IPS DF 6.9 (cell line): ENCODE results near the gene SLC6A7.

Experiments used
- DNase-seq: peaks from one replicate; pipeline ENCODE4 v3.0.0-alpha.2; 2013; ENCODE audit warnings: low read depth, low spot score
- H3K27ac ChIP-seq: one replicate; pipeline ENCODE4 v1.5.1; 2013; ENCODE audit warnings: low read length, control low read depth
- H3K27me3 ChIP-seq: 2 replicates; pipeline ENCODE4 v1.6.1; 2013; ENCODE audit warnings: mild to moderate bottlenecking, low read length; ENCODE audit not compliant: control insufficient read depth, insufficient read depth
- H3K36me3 ChIP-seq: 2 replicates; pipeline ENCODE4 v1.6.1; 2013; ENCODE audit warnings: low read length; ENCODE audit not compliant: control insufficient read depth, insufficient read depth
- H3K4me1 ChIP-seq: 2 replicates; pipeline ENCODE4 v1.6.1; 2013; ENCODE audit warnings: low read length; ENCODE audit not compliant: control insufficient read depth, insufficient read depth
- H3K4me3 ChIP-seq: 2 replicates; pipeline ENCODE4 v1.5.1; 2013; ENCODE audit warnings: mild to moderate bottlenecking, low read length
- H3K9me3 ChIP-seq: 2 replicates; pipeline ENCODE4 v1.6.1; 2013; ENCODE audit warnings: low read length, inconsistent platforms; ENCODE audit not compliant: control insufficient read depth, insufficient read depth
- WGBS: extraction: QIAGEN DNeasy Blood & Tissue Kit; methylation state at CpG from one replicate; pipeline ENCODE4 v1.1.7; 2013; ENCODE audit warnings: mixed read lengths, missing lambda C conversion rate; ENCODE audit not compliant: insufficient read length, insufficient coverage; 5-methylcytosine and 5-hydroxymethylcytosine counted together

SLC6A7 gene

DNA sequence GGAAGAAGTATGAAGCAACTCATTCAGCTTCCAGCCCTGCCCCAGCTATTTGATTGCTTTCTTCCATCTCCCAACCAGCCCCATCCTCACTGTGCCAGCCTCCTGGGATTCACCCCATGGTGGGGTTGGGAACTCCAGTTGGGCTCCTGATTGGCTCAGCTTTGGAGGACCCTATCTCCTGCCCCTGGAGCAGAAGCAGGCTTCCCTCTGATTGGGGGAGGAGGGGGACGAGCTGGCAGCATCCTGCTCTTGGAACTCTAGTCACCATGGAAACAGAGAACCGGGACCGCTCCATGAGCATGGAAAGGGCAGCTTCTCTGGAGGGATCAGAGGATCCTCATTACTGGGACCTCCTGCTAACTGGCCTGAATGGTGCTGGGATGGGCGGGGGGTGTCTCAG is 2.6 kb downstream of the SLC6A7 start:
- no CpG with 5 or more reads among the region's 4 CpGs for WGBS
- Histone ChIP-seq H3K27ac (no peak overlapping the region), H3K27me3 (peaks cover 40% of the 10 kb centered on the region), H3K4me1 (no peaks in the 10 kb centered on the region; the same call in 1 of the 2 replicates), H3K9me3 (no peaks in the 10 kb centered on the region), H3K36me3 (no peaks in the 10 kb centered on the region; the same call in 1 of the 2 replicates), H3K4me3 (no peak overlapping the region)
- DNase-seq = no peak

DNA sequence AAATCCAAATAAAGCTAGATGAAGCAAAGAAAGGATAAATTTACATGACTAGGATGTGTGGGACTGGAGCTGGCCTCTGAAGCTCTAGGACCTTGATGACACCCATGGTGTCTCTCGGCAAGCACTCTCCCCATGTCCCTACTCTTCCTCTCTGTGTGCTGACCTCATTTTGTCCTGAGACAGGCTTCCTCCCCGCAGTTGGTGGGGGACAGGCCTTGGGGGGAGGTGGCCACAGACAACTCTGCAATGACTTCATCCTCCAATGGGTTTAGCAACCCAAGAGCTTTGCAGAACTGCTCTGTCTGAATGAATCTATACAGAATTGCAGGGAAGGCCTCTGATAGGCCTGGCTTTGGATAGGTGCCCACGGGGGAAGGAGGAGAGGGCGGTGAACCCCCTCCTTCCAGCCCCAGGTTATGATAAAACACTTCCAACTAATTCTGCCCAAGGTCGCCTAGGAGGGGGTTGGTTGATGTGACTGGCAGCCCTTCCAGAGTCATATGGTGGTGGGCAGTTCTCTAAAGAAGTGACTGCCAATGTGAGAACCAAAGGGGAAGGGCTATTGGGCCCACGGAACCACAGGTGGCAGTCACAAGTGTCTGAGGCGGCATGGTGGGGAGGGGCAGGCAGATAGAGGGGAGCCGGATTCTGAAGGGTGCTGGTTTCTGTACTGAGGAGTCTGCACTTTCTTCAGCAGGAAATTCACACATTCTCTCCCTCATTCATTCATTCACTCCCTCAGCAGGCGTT is 6.0 kb downstream of the SLC6A7 start:
- no peak for DNase-seq
- no CpG with 5 or more reads among the region's 9 CpGs for WGBS
- Histone ChIP-seq H3K4me3 (no peak overlapping the region), H3K4me1 (no peaks in the 10 kb centered on the region), H3K27ac (no peak overlapping the region), H3K9me3 (no peaks in the 10 kb centered on the region), H3K27me3 (peaks cover 9% of the 10 kb centered on the region), H3K36me3 (no peaks in the 10 kb centered on the region)

DNA sequence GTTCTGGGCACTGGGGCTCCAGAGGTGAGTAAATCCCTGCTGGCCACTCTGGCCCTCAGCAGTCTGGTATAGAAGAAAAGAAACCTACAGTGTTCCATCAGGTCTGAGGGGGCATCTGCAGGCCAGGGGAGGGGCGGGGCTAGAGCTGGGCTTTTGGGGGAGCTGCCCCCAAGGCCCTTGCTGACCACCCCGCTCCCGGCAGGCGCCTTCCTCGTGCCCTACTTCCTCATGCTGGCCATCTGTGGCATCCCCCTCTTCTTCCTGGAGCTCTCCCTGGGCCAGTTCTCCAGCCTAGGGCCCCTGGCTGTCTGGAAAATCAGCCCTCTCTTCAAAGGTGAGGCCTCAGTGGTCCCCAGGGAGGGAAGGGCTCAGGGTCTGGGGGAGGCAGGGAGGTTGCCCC is 6.7 kb downstream of the SLC6A7 start:
- Histone ChIP-seq H3K9me3 (no peaks in the 10 kb centered on the region), H3K36me3 (no peaks in the 10 kb centered on the region), H3K4me3 (no peak overlapping the region), H3K27me3 (peaks cover 7% of the 10 kb centered on the region; the same call in 1 of the 2 replicates), H3K4me1 (no peaks in the 10 kb centered on the region), H3K27ac (no peak overlapping the region)
- no CpG with 5 or more reads among the region's 5 CpGs for WGBS
- no peak for DNase-seq

DNA sequence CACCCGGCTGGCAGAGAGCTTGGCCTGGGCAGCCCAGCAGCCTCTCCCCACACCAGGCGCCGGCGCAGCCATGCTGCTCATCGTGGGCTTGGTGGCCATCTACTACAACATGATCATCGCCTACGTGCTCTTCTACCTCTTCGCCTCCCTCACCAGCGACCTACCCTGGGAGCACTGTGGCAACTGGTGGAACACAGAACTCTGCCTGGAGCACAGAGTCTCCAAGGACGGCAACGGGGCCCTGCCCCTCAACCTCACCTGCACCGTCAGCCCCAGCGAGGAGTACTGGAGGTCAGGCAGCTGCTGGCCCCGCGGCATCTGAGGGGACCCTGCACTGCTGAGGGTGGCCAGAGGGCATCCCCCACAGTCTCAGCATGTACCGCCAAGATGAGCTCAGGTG is 7.1 kb downstream of the SLC6A7 start:
- Histone ChIP-seq H3K27ac (no peak overlapping the region), H3K36me3 (no peaks in the 10 kb centered on the region), H3K27me3 (peaks cover 3% of the 10 kb centered on the region; the same call in 1 of the 2 replicates), H3K4me1 (no peaks in the 10 kb centered on the region), H3K9me3 (no peaks in the 10 kb centered on the region), H3K4me3 (no peak overlapping the region)
- no peak for DNase-seq
- WGBS = no CpG with 5 or more reads among the region's 16 CpGs

DNA sequence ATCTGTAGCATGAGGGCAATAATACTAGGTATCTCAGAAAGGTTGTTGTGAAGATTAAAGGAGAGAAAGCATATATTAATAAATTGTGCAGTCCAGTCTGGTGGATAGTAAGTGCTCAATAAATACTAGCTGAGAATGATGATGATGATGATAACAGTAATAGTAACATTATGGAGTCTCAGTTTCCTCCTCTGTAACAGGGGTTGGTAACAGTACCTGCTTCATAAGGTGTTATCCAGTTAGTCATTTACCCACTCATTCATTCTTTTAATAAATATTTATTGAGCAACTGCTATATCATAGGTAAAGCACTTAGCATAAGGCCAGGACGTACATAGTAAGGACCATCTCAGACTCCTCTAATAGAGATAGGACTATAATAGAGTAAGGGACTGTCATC is 7.6 kb downstream of the SLC6A7 start:
- Histone ChIP-seq H3K4me1 (no peaks in the 10 kb centered on the region), H3K27me3 (no peaks in the 10 kb centered on the region; the same call in 1 of the 2 replicates), H3K4me3 (no peak overlapping the region), H3K36me3 (no peaks in the 10 kb centered on the region), H3K27ac (no peak overlapping the region), H3K9me3 (no peaks in the 10 kb centered on the region)
- WGBS = no CpG with 5 or more reads among the region's 1 CpG
- no peak for DNase-seq

DNA sequence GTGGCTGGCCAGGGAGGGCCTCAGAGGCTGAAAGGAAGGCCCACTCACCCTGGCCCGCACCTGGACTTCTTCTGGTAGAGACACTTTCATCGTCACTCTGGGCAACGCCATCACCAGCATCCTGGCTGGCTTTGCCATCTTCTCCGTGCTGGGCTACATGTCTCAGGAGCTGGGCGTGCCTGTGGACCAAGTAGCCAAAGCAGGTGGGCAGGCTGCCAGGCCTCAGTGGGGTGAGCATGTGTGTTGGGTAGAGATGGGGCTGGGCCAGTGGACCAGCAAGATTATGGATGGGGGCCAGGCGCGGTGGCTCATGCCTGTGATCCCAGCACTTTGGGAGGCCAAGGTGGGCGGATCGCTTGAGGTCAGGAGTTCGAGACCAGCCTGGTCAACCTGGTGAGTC is 12.6 kb downstream of the SLC6A7 start:
- Histone ChIP-seq H3K4me1 (no peaks in the 10 kb centered on the region; the same call in 1 of the 2 replicates), H3K9me3 (no peaks in the 10 kb centered on the region), H3K27ac (no peak overlapping the region), H3K4me3 (no peak overlapping the region), H3K36me3 (no peaks in the 10 kb centered on the region), H3K27me3 (no peaks in the 10 kb centered on the region)
- WGBS = no CpG with 5 or more reads among the region's 10 CpGs
- no peak for DNase-seq

DNA sequence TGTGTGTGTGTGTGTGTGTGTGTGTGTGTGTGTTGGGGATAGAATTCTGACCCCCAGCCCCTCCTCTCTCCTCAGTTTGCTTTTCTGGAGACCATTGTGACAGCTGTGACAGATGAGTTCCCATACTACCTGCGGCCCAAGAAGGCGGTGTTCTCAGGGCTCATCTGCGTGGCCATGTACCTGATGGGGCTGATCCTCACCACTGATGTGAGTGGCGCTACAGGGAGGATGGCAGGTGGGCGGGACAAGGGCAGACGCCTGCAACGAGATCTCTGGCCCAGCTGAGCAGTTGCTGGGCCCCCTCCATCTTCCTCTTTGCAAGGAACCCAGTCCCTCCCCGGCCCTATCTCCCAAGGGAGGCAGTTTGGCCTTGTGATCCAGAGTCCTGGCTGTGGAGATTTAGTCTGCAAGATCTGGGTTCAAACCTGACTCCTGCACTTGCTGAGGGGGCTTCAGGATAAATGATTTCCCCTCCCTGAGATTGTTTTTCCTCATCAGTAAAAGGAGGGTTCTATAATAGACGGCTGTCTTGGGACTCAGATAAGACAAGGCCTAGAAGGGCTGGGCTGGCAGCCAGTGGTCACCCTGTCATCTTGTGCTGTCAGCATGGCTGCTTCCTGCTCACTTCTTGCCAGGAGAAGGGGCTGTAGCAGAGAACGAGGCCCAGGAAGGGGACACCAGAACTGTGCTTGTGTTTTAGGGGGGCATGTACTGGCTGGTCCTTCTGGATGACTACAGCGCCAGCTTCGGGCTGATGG is 14.1 kb downstream of the SLC6A7 start:
- no peak for DNase-seq
- no CpG with 5 or more reads among the region's 12 CpGs for WGBS
- Histone ChIP-seq H3K27ac (no peak overlapping the region), H3K4me3 (no peak overlapping the region), H3K4me1 (no peaks in the 10 kb centered on the region; the same call in 1 of the 2 replicates), H3K9me3 (no peaks in the 10 kb centered on the region), H3K36me3 (no peaks in the 10 kb centered on the region), H3K27me3 (no peaks in the 10 kb centered on the region)

DNA sequence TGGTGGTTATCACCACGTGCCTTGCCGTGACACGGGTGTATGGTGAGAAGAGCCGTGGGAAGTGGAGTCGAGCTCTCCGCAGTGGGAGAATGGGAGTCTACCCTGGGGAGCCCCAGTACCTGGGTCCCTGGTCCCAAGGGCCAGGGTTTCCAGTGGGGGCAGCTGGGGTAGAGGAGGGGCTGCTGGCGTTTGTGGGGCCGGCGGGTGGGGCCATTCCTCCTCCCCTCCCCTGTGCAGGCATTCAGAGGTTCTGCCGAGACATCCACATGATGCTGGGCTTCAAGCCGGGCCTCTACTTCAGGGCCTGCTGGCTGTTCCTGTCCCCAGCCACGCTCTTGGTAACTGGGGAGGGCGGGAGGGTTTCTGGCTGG is 14.7 kb downstream of the SLC6A7 start:
- Histone ChIP-seq H3K9me3 (no peaks in the 10 kb centered on the region), H3K4me1 (peaks cover 3% of the 10 kb centered on the region), H3K27me3 (no peaks in the 10 kb centered on the region), H3K36me3 (no peaks in the 10 kb centered on the region), H3K27ac (no peak overlapping the region), H3K4me3 (no peak overlapping the region)
- DNase-seq = no peak
- WGBS = no CpG with 5 or more reads among the region's 13 CpGs

DNA sequence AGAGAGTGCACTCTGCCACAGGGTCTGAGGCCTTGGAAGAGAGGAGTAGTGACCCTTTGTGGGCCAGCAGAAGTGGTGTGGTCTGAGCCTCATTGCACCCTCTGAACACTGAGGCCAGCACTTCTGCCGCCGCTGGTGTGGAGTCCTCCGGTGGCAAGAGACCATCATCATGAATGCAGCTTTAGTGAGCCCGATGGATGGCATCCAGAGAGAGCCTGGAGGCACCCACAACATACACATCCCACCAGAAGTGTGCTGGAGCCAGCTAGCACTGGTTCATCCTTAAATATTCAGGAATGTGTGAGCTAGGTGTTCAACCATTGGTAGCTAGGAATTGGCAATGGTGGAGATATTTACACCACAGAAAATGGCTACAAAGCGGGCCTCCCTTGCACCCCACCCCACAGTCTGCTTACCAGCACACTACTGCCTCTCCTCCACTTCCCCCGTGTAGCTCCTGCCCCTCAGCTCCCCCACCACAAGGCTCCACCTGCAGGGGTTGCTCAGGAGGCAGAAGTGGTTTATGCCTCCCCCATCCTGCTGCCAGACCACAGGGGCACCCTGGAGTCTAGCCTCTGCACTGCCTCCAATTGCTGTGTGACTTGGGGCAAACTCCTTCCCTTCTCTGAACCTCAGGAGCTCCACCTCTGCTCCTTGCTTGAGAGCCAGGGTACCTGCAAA is 16.4 kb downstream of the SLC6A7 start:
- H3K27me3 ChIP-seq = no peaks in the 10 kb centered on the region
- no peaks in the 10 kb centered on the region for H3K9me3 ChIP-seq
- no peaks in the 10 kb centered on the region for H3K36me3 ChIP-seq
- no peak overlapping the region for H3K27ac ChIP-seq
- H3K4me1 ChIP-seq = peaks cover 10% of the 10 kb centered on the region
- WGBS = no CpG with 5 or more reads among the region's 6 CpGs
- no peak for DNase-seq
- no peak overlapping the region for H3K4me3 ChIP-seq

DNA sequence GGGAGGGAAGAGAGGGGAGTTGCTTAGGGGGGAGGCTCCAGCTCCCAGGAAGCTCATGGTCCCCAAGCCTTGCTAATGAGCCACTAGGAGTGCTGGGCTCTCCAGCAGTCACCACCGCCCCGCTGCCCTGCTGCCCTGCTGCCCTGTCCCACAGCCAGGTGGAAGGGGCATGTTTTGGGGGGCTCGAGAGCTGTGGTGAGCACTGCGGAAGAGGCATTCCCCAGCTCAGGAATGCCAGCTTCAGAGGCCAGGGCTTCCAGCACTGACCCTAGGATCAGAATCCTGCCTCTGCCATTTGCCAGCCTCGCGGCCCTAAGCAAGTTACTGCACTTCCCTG is 16.9 kb downstream of the SLC6A7 start:
- peaks cover 11% of the 10 kb centered on the region for H3K4me1 ChIP-seq
- no peak overlapping the region for H3K4me3 ChIP-seq

More for the DNA sequence above, 16.9 kb downstream of the SLC6A7 start:
- no CpG with 5 or more reads among the region's 6 CpGs for WGBS
- DNase-seq = no peak
- no peaks in the 10 kb centered on the region for H3K9me3 ChIP-seq
- no peak overlapping the region for H3K27ac ChIP-seq
- H3K27me3 ChIP-seq = no peaks in the 10 kb centered on the region
- no peaks in the 10 kb centered on the region for H3K36me3 ChIP-seq
